Smooth muscle cell (in vitro differentiated cells): ENCODE results near the gene XIRP1. TPM values are rescaled to one million over a fixed set of nuclear protein-coding genes. Genes with fewer than 3 reads are reported as not detected.

Source experiments
- DNase-seq: peaks from one replicate; lab custom pipeline; 2025; ENCODE audit not compliant: unreplicated experiment; lab: John Stamatoyannopoulos, UW
- H2AFZ ChIP-seq: fragments of 200-600 bp; sonication (generic); 2 replicates; pipeline ENCODE4 v1.6.0; 2016; ENCODE audit warnings: antibody characterized with exemption, low read depth, mild to moderate bottlenecking
- H3F3A ChIP-seq: fragments of 200-600 bp; sonication (generic); 2 replicates; pipeline ENCODE4 v1.6.0; 2017; ENCODE audit warnings: antibody characterized with exemption, low read depth
- H3K27ac ChIP-seq: fragments of 200-600 bp; sonication (generic); 2 replicates; pipeline ENCODE4 v1.5.1; 2016; ENCODE audit warnings: low read depth, mild to moderate bottlenecking
- H3K27me3 ChIP-seq: fragments of 200-600 bp; sonication (generic); 2 replicates; pipeline ENCODE4 v1.6.1; 2016; ENCODE audit warnings: low read depth, mild to moderate bottlenecking
- H3K36me3 ChIP-seq: fragments of 200-600 bp; sonication (generic); 2 replicates; pipeline ENCODE4 v1.5.1; 2016; ENCODE audit warnings: low read depth
- H3K4me1 ChIP-seq: fragments of 200-600 bp; sonication (generic); 2 replicates; pipeline ENCODE4 v1.5.1; 2016; ENCODE audit warnings: low read depth
- H3K4me2 ChIP-seq: fragments of 200-600 bp; sonication (generic); 2 replicates; pipeline ENCODE4 v1.6.0; 2016; ENCODE audit warnings: mild to moderate bottlenecking
- H3K4me3 ChIP-seq: fragments of 200-600 bp; sonication (generic); 2 replicates; pipeline ENCODE4 v1.5.1; 2016; ENCODE audit warnings: mild to moderate bottlenecking
- H3K79me2 ChIP-seq: fragments of 200-600 bp; sonication (generic); 2 replicates; pipeline ENCODE4 v1.6.0; 2016; ENCODE audit warnings: low read depth, mild to moderate bottlenecking
- H3K9ac ChIP-seq: fragments of 200-600 bp; sonication (generic); 2 replicates; pipeline ENCODE4 v1.6.0; 2016; ENCODE audit warnings: low read depth
- H3K9me3 ChIP-seq: fragments of 200-600 bp; sonication (generic); replicated peaks from 2 replicates; pipeline ENCODE4 v1.5.1; 2016; ENCODE audit warnings: low read depth
- H4K20me1 ChIP-seq: fragments of 200-600 bp; sonication (generic); 2 replicates; pipeline ENCODE4 v1.6.0; 2016; ENCODE audit warnings: low read depth
- CTCF ChIP-seq: fragments of 200-600 bp; sonication (generic); IDR thresholded peaks from 2 replicates; pipeline ENCODE4 v1.5.1; 2017; ENCODE audit warnings: borderline replicate concordance, mild to moderate bottlenecking, antibody characterized with exemption; ENCODE audit not compliant: insufficient read depth, poor library complexity, severe bottlenecking
- WGBS: methylation state at CpG from one replicate; pipeline ENCODE4 v1.1.7; 2016; ENCODE audit warnings: low lambda C conversion rate; 5-methylcytosine and 5-hydroxymethylcytosine counted together
- polyA plus RNA-seq: library from polyadenylated mRNA; unstranded; fragments of >200 nt; fragmentation: Nextera tagmentation; extraction: Ambion mirVana; gene quantifications from 2 replicates; pipeline ENCODE4 v1.2.1, GENCODE V29; 2016
- total RNA-seq: library from RNA; depleted of rRNA; stranded (reverse); fragments of >200 nt; gene quantifications from 2 replicates; pipeline ENCODE4 v1.2.3, GENCODE V29; 2014

Gene XIRP1
- total and polyA plus RNA-seq, 2 experiments from 2014 or later = 0.13 to 0.75 TPM

- Histone ChIP-seq H3K36me3 (peaks cover 22% of the 10 kb centered on the region), H3K9me3 (no peaks in the 10 kb centered on the region), H2AFZ (no peak overlapping the region), H3K4me3 (no peak overlapping the region), H3K79me2 (peaks cover 62% of the 10 kb centered on the region), H3K27me3 (no peaks in the 10 kb centered on the region), H3K4me1 (peaks cover 14% of the 10 kb centered on the region), H3F3A (peaks cover 52% of the 10 kb centered on the region), H4K20me1 (peaks cover 100% of the 10 kb centered on the region), H3K9ac (no peak overlapping the region), H3K27ac (peak overlapping the region; percentile 74), H3K4me2 (peak overlapping the region; percentile 38)
- DNase-seq = no peak
- no peak for TF ChIP-seq CTCF
- WGBS = 95% methylated on average over 5 of the region's 5 CpGs
Measured at GRCh38 chr3:39142067-39142466, 50.3 kb downstream of the XIRP1 start.

DNA sequence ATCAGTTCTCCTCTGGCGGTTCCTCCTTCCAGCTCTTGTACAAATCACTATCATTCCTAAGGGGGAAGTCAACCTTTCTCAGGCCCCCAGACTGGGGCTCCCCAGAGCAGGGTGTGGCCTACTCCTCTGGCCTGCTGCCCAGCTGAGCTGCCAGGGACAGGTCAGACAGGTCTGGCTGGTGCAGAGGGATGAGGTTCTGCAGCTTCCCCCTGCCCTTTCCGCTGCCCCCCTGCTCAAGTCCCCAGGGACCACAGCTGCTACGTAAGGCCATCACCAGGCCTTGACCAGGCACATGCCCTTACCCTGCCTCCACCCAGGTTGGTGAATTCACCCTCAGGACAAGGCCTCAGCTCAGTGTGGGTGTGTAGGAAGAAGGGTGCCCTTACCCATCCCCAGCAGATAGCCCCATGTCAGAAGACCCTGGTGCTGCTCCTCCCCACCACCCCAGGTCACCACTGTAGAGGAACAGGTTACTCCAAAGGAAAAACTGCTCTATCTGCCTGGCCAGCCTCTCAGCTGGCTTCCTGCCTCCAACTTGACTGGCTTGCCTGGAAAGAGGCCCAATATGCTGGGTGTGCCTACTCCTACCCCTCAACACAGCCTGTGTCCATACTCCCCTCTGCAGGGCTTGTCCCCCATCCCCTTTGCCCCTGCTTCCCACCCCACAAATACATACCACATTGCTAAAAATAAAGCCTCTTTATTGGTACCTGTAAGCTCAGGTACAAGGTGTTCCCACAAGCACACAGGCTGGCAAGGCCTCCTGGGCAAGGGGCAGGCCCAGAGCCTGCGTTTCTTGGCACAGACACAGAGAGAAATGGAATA, 51.0 kb downstream of the XIRP1 start:
- Histone ChIP-seq H3K27ac (peak overlapping the region; percentile 74), H3K9me3 (no peaks in the 10 kb centered on the region), H3F3A (peaks cover 47% of the 10 kb centered on the region), H3K4me1 (peaks cover 9% of the 10 kb centered on the region), H3K27me3 (no peaks in the 10 kb centered on the region), H3K9ac (no peak overlapping the region), H3K79me2 (peaks cover 57% of the 10 kb centered on the region), H3K4me2 (peak overlapping the region; percentile 38), H3K36me3 (peaks cover 22% of the 10 kb centered on the region), H4K20me1 (peaks cover 99% of the 10 kb centered on the region), H3K4me3 (no peak overlapping the region), H2AFZ (no peak overlapping the region)
- WGBS = 71% methylated on average over 4 of the region's 4 CpGs
- no peak for DNase-seq
- no peak for TF ChIP-seq CTCF

- WGBS = 90% methylated on average over 2 of the region's 2 CpGs
- Histone ChIP-seq H3K9me3 (no peaks in the 10 kb centered on the region), H3K4me3 (no peak overlapping the region), H3K4me2 (peak overlapping the region; percentile 38), H3K27me3 (no peaks in the 10 kb centered on the region), H3K36me3 (peaks cover 17% of the 10 kb centered on the region), H3K27ac (peak overlapping the region; percentile 74), H2AFZ (no peak overlapping the region), H3K9ac (no peak overlapping the region), H3F3A (peaks cover 38% of the 10 kb centered on the region), H3K4me1 (peaks cover 6% of the 10 kb centered on the region), H4K20me1 (peaks cover 93% of the 10 kb centered on the region), H3K79me2 (peaks cover 47% of the 10 kb centered on the region)
- DNase-seq = no peak
- TF ChIP-seq CTCF = no peak
Measured at GRCh38 chr3:39140341-39140971, 51.9 kb downstream of the XIRP1 start.
